SHP77 treated with DMSO at 0.1 percent for 48 hours (cell line): ENCODE data around the gene GAK.
"Not testable (repeated sequence)": the region's sequence is repeated elsewhere in the genome, so short reads cannot be mapped to it uniquely, and the experiment has no call there.

Experiments used
- DNase-seq: peaks from one replicate; lab custom pipeline; 2025; lab: John Stamatoyannopoulos, UW

GAK gene

GRCh38 chr4:952881-953573 is 20.9 kb upstream of the GAK start:
- DNase-seq = no peak

- no peak for DNase-seq
These were observed 19.7 kb upstream of the GAK start for GRCh38 chr4:951594-952468.

GRCh38 chr4:951186-951585 is 19.1 kb upstream of the GAK start:
- no peak for DNase-seq

GRCh38 chr4:950136-951020 is 18.3 kb upstream of the GAK start:
- no peak for DNase-seq

- DNase-seq = no peak
These were observed 17.5 kb upstream of the GAK start for GRCh38 chr4:949656-950055.

GRCh38 chr4:948936-949300 is 16.8 kb upstream of the GAK start:
- DNase-seq = no peak

GRCh38 chr4:948101-948935 is 16.2 kb upstream of the GAK start:
- no peak for DNase-seq

GRCh38 chr4:947491-947971 is 15.4 kb upstream of the GAK start:
- DNase-seq = no peak

- no peak for DNase-seq
These were observed 14.7 kb upstream of the GAK start for GRCh38 chr4:946517-947471.

- no peak for DNase-seq
These were observed 14.0 kb upstream of the GAK start for GRCh38 chr4:946103-946450.

- no peak for DNase-seq
These were observed 13.4 kb upstream of the GAK start for GRCh38 chr4:945274-946102.

- DNase-seq = not testable (repeated sequence)
These were observed 7.4 kb upstream of the GAK start for GRCh38 chr4:939508-939907.

GRCh38 chr4:932713-933070 is 576 bp upstream of the GAK start:
- no peak for DNase-seq

- no peak for DNase-seq
These were observed 739 bp downstream of the GAK start for GRCh38 chr4:931194-931959.

- no peak for DNase-seq
These were observed 1.3 kb downstream of the GAK start for GRCh38 chr4:930827-931193.

GRCh38 chr4:930028-930551 is 2.0 kb downstream of the GAK start:
- no peak for DNase-seq

GRCh38 chr4:929096-929765 is 2.9 kb downstream of the GAK start:
- no peak for DNase-seq

GRCh38 chr4:927566-927965 is 4.5 kb downstream of the GAK start:
- DNase-seq = not testable (repeated sequence)
